Tibial nerve (tissue), 4 donors: Measurements from ENCODE around the gene HDGF. TPM values are rescaled to one million over a fixed set of nuclear protein-coding genes. Genes with fewer than 3 reads are reported as not detected.

ENCODE experiments used
- DNase-seq, 2 donors: peaks; one replicate each; pipeline ENCODE4 v3.0.0-alpha.2; 2019; ENCODE audit warnings: low spot score in 2 of 2
- H3K27ac ChIP-seq, 4 donors: fragments of 200-600 bp; sonication (generic) in 3 of 4; one replicate each; pipeline ENCODE4 v1.5.1; 2017 to 2019; ENCODE audit warnings: mild to moderate bottlenecking in 1 of 4
- H3K27me3 ChIP-seq, 2 donors: fragments of 200-600 bp; sonication (generic) in 1 of 2; one replicate each; pipeline versions ENCODE4 v1.5.1 to v1.6.0; 2017 to 2019
- H3K36me3 ChIP-seq, 3 donors: fragments of 200-600 bp; sonication (generic); one replicate each; pipeline ENCODE4 v1.5.1; 2018 to 2019
- H3K4me1 ChIP-seq, 4 donors: fragments of 200-600 bp; sonication (generic) in 3 of 4; one replicate each; pipeline ENCODE4 v1.5.1; 2017 to 2019
- H3K4me3 ChIP-seq, 4 donors: fragments of 200-600 bp; sonication (generic) in 3 of 4; one replicate each; pipeline ENCODE4 v1.5.1; 2017 to 2019; ENCODE audit warnings: mild to moderate bottlenecking in 1 of 4, moderate library complexity in 1 of 4
- H3K9me3 ChIP-seq, 4 donors: fragments of 200-600 bp; sonication (generic) in 3 of 4; one replicate each; pipeline ENCODE4 v1.5.1; 2017 to 2019
- CTCF ChIP-seq, 5 experiments: fragments of 200-600 bp in 3 of 5; fragments of 450-650 bp in 2 of 5; sonication (generic) in 3 of 5; IDR thresholded peaks; one replicate each; pipeline ENCODE4 v1.5.1; 2016 to 2019; ENCODE audit warnings: antibody characterized with exemption in 5 of 5, mild to moderate bottlenecking in 3 of 5, moderate library complexity in 2 of 5
- EP300 ChIP-seq, 2 donors: sonication (generic); formaldehyde crosslinking; IDR thresholded peaks; one replicate each; pipeline ENCODE4 v1.6.1; 2017; ENCODE audit warnings: antibody characterized with exemption in 2 of 2, mild to moderate bottlenecking in 1 of 2
- POLR2A ChIP-seq, 2 donors: fragments of 450-650 bp; IDR thresholded peaks; one replicate each; pipeline ENCODE4 v1.6.1; 2017; ENCODE audit warnings: antibody characterized with exemption in 2 of 2, mild to moderate bottlenecking in 2 of 2, moderate library complexity in 2 of 2
- WGBS, 2 donors: methylation state at CpG; one replicate each; pipeline ENCODE4 v1.1.5; 2018; 5-methylcytosine and 5-hydroxymethylcytosine counted together
- total RNA-seq, 4 donors: library from RNA; depleted of rRNA; stranded (reverse); fragments of >200 nt; gene quantifications; one replicate each; pipeline ENCODE4 v1.1.0, GENCODE V29; 2016

The HDGF gene
- total RNA-seq, 4 donors from 2014 or later, result 120 to 177 (median 157) TPM

GRCh38 chr1:156721535-156721934, 29.9 kb downstream of the HDGF start:
- no peak overlapping the region for H3K27ac ChIP-seq
- peaks cover 0 to 27% (median 19%) of the 10 kb centered on the region in 4 donors for H3K4me1 ChIP-seq
- peaks cover 0 to 64% (median 7%) of the 10 kb centered on the region in 3 donors for H3K36me3 ChIP-seq
- TF ChIP-seq POLR2A (IDR thresholded peaks at IDR 0.05) (no peak), EP300 (IDR thresholded peaks at IDR 0.05) (no peak), CTCF (IDR thresholded peaks at IDR 0.05) (no peak)
- H3K4me3 ChIP-seq, result no peak overlapping the region
- no peaks in the 10 kb centered on the region for H3K27me3 ChIP-seq
- no peaks in the 10 kb centered on the region for H3K9me3 ChIP-seq
- DNase-seq, result no peak
- WGBS, 2 donors, result 70 to 88% methylated on average over 4 of the region's 4 CpGs

GRCh38 chr1:156721131-156721530, 30.3 kb downstream of the HDGF start:
- Histone ChIP-seq H3K4me3 (no peak overlapping the region), H3K36me3 (peaks cover 0 to 64% (median 7%) of the 10 kb centered on the region in 3 donors), H3K27me3 (no peaks in the 10 kb centered on the region), H3K27ac (no peak overlapping the region), H3K9me3 (no peaks in the 10 kb centered on the region), H3K4me1 (peaks cover 0 to 23% (median 15%) of the 10 kb centered on the region in 4 donors)
- TF ChIP-seq CTCF (IDR thresholded peaks at IDR 0.05), result no peak
- no peak for TF ChIP-seq EP300 (IDR thresholded peaks at IDR 0.05)
- TF ChIP-seq POLR2A (IDR thresholded peaks at IDR 0.05), result no peak
- DNase-seq, result no peak
- 64 to 68% methylated on average over 2 of the region's 2 CpGs for WGBS, 2 donors

GRCh38 chr1:156717351-156717750, 34.1 kb downstream of the HDGF start:
- no peaks in the 10 kb centered on the region for H3K27me3 ChIP-seq
- no peaks in the 10 kb centered on the region for H3K9me3 ChIP-seq
- H3K36me3 ChIP-seq, result peaks cover 0 to 32% (median 0%) of the 10 kb centered on the region in 3 donors
- no peak overlapping the region for H3K4me3 ChIP-seq
- 87 to 90% methylated on average over 4 of the region's 4 CpGs for WGBS, 2 donors
- H3K27ac ChIP-seq, result no peak overlapping the region
- DNase-seq, result no peak
- H3K4me1 ChIP-seq, result peaks cover 0 to 7% (median 3%) of the 10 kb centered on the region in 4 donors
- TF ChIP-seq POLR2A (IDR thresholded peaks at IDR 0.05) (no peak), EP300 (IDR thresholded peaks at IDR 0.05) (no peak), CTCF (IDR thresholded peaks at IDR 0.05) (no peak)

GRCh38 chr1:156714830-156715229, 36.6 kb downstream of the HDGF start:
- no peak for DNase-seq
- Histone ChIP-seq H3K27me3 (no peaks in the 10 kb centered on the region), H3K36me3 (peaks cover 0 to 8% (median 0%) of the 10 kb centered on the region in 3 donors), H3K27ac (no peak overlapping the region), H3K4me1 (peaks cover 0 to 28% (median 0%) of the 10 kb centered on the region in 4 donors), H3K9me3 (no peaks in the 10 kb centered on the region), H3K4me3 (no peak overlapping the region)
- WGBS, 2 donors, result 66 to 72% methylated on average over 3 of the region's 3 CpGs
- no peak for TF ChIP-seq POLR2A (IDR thresholded peaks at IDR 0.05)
- TF ChIP-seq CTCF (IDR thresholded peaks at IDR 0.05), result no peak
- TF ChIP-seq EP300 (IDR thresholded peaks at IDR 0.05), result no peak

- Histone ChIP-seq H3K36me3 (no peaks in the 10 kb centered on the region), H3K9me3 (no peaks in the 10 kb centered on the region), H3K27me3 (no peaks in the 10 kb centered on the region), H3K27ac (no peak overlapping the region), H3K4me1 (peaks cover 0 to 50% (median 9%) of the 10 kb centered on the region in 4 donors), H3K4me3 (no peak overlapping the region)
- no peak for TF ChIP-seq POLR2A (IDR thresholded peaks at IDR 0.05)
- 40 to 44% methylated on average over 3 of the region's 3 CpGs for WGBS, 2 donors
- no peak for DNase-seq
Observed at GRCh38 chr1:156712626-156713025, 38.8 kb downstream of the HDGF start.
